GM23248 (cell line): ENCODE data around the gene LRRN2.
"Not testable (repeated sequence)": the region's sequence is repeated elsewhere in the genome, so short reads cannot be mapped to it uniquely, and the experiment has no call there.

Source experiments
- EZH2 ChIP-seq: fragments of 200-600 bp; sonication (generic); IDR thresholded peaks from 2 replicates; pipeline ENCODE4 v1.6.1; 2018; ENCODE audit warnings: antibody characterized with exemption, mild to moderate bottlenecking; ENCODE audit not compliant: insufficient read depth, poor library complexity, severe bottlenecking
- EZH2phosphoT487 ChIP-seq: fragments of 200-600 bp; sonication (generic); IDR thresholded peaks from 2 replicates; pipeline ENCODE4 v1.6.1; 2018; ENCODE audit warnings: antibody characterized with exemption, moderate library complexity, mild to moderate bottlenecking, low read depth; ENCODE audit not compliant: insufficient read depth

DNA sequence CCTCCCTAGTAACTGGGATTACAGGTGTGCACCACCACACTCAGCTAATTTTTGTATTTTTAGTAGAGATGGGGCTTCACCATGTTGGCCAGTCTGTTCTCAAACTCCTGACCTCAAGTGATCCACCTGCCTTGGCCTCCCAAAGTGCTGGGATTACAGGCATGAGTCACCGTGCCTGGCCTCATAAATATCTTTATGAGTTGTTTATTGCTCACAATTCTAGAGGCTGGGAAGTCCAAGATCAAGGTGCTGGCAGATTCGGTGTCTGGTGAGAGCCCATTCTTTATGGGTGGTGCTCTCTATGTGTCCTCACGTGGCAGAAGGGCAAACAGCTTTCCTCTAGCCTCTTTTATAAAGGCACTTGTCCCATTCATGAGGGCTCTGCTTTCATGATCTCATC is 115.5 kb downstream of the LRRN2 start:
- not testable (repeated sequence) for TF ChIP-seq EZH2phosphoT487, EZH2
